ENCODE measurements around the gene ITGAD.

ITGAD gene

GRCh38 chr16:31365131-31365865, 27.8 kb upstream of the ITGAD start:
- H3K4me3 ChIP-seq (replicated peaks; ENCODE audit: low read depth, low read length) = no peak overlapping the region
- DNase-seq (ENCODE audit: low read depth) = no peak
- TF ChIP-seq, protein P1, sequence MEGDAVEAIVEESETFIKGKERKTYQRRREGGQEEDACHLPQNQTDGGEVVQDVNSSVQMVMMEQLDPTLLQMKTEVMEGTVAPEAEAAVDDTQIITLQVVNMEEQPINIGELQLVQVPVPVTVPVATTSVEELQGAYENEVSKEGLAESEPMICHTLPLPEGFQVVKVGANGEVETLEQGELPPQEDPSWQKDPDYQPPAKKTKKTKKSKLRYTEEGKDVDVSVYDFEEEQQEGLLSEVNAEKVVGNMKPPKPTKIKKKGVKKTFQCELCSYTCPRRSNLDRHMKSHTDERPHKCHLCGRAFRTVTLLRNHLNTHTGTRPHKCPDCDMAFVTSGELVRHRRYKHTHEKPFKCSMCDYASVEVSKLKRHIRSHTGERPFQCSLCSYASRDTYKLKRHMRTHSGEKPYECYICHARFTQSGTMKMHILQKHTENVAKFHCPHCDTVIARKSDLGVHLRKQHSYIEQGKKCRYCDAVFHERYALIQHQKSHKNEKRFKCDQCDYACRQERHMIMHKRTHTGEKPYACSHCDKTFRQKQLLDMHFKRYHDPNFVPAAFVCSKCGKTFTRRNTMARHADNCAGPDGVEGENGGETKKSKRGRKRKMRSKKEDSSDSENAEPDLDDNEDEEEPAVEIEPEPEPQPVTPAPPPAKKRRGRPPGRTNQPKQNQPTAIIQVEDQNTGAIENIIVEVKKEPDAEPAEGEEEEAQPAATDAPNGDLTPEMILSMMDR (IDR thresholded peaks at IDR 0.05; ENCODE audit: low read length, missing control alignments) = no peak

- TF ChIP-seq, protein P1 (IDR thresholded peaks at IDR 0.05; ENCODE audit: low read length, missing control alignments) = no peak
- H3K4me3 ChIP-seq (replicated peaks; ENCODE audit: low read depth, low read length) = no peak overlapping the region
- DNase-seq (ENCODE audit: low read depth) = no peak
Observed at GRCh38 chr16:31367853-31368252, 25.3 kb upstream of the ITGAD start.

DNA sequence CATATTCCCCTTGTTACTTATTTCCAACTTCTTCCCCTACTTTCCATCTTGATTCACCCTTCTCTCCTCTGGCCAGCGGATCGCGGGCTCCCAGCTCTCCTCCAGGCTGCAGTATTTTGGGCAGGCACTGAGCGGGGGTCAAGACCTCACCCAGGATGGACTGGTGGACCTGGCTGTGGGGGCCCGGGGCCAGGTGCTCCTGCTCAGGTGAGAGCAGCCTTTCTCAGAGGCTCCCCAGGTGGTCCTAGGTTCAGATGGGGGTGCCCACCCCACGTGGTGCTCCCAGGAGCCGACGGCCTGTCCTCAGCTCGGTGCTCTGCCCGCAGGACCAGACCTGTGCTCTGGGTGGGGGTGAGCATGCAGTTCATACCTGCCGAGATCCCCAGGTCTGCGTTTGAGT, 22.1 kb upstream of the ITGAD start:
- H3K4me3 ChIP-seq (replicated peaks; ENCODE audit: low read depth, low read length) = no peak overlapping the region
- no peak for DNase-seq (ENCODE audit: low read depth)
- TF ChIP-seq, protein P1 (IDR thresholded peaks at IDR 0.05; ENCODE audit: low read length, missing control alignments) = no peak

GRCh38 chr16:31371619-31372484, 21.3 kb upstream of the ITGAD start:
- TF ChIP-seq, protein P1 (IDR thresholded peaks at IDR 0.05; ENCODE audit: low read length, missing control alignments) = no peak
- no peak overlapping the region for H3K4me3 ChIP-seq (replicated peaks; ENCODE audit: low read depth, low read length)
- no peak for DNase-seq (ENCODE audit: low read depth)

DNA sequence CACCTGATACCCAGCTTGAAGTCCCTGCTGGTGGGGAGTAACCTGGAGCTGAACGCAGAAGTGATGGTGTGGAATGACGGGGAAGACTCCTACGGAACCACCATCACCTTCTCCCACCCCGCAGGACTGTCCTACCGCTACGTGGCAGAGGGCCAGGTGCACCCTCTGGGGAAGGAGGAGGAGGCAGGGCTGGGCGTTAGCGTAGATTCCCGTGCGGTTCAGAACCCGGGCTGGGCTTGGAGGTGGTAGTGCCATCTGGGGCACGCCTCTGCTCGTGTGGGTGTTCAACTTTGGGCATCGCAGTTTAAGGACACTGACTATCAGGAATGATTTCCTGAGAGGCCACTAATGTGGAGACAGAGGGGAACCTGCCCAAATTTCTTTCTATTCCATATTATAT, 19.9 kb upstream of the ITGAD start:
- TF ChIP-seq, protein P1 (IDR thresholded peaks at IDR 0.05; ENCODE audit: low read length, missing control alignments) = no peak
- no peak overlapping the region for H3K4me3 ChIP-seq (replicated peaks; ENCODE audit: low read depth, low read length)
- no peak for DNase-seq (ENCODE audit: low read depth)

GRCh38 chr16:31375231-31375630, 17.9 kb upstream of the ITGAD start:
- DNase-seq (ENCODE audit: low read depth) = no peak
- H3K4me3 ChIP-seq (replicated peaks; ENCODE audit: low read depth, low read length) = no peak overlapping the region
- TF ChIP-seq, protein P1 (IDR thresholded peaks at IDR 0.05; ENCODE audit: low read length, missing control alignments) = no peak

Data from fibroblast of pulmonary artery (primary cell).